Muscle of arm (tissue), 12 donors: ENCODE data around the gene SEL1L. TPM values are rescaled to one million over a fixed set of nuclear protein-coding genes. Genes with fewer than 3 reads are reported as not detected.
"Not testable (repeated sequence)": the region's sequence is repeated elsewhere in the genome, so short reads cannot be mapped to it uniquely, and the experiment has no call there.

Source experiments
- DNase-seq: peaks from one replicate; pipeline ENCODE4 v3.0.0-alpha.2; 2013
- polyA plus RNA-seq, 12 donors: library from polyadenylated mRNA; unstranded; fragments of 120-200 nt; gene quantifications; one replicate each; pipeline ENCODE4 v1.2.1, GENCODE V29; 2013; ENCODE audit not compliant: insufficient read length in 12 of 12

The SEL1L gene
- polyA plus RNA-seq, 12 donors, result 34.8 to 54.1 (median 47.6) TPM; not detected in 1

DNA sequence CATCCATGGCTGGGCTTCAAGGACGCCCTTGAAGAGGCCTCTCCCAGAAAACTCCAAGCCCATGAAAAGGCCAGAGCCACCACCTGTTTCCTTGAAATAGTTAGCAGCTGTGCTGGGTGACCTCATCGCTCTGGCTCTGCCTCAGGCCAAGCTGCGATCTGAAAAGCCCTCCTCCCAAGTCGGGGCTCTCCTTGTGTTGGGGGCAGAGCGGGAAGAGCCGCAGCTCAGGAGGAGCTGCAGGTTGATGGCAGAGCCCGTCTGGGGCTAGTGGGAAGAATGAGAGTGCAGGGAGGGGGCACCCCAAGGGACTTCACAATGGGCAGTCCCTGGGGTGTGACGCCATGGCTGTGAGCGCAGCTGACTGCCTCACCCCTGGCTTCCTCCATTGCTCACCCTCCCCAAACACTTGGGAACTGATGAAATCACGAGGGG is 83.5 kb downstream of the SEL1L start:
- peak; percentile 93 for DNase-seq

DNA sequence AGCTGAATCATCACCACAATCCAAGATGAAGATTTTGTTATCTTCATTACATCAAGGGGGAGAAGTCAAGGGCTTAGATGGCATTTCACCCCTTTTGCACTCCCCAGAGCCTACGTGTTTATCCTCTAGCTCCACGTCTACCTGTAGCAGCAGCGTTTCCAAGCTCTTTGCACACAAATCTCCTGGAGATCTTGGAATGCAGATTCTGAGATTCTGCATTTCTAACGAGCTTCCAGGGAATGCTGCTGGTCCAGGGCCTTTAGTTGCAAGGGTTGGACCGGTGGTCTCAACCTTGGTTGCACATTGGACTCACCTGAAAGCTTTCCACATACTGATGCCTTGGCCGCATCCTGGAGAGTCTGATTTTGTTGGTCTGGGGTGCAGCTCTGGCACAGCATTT is 84.1 kb downstream of the SEL1L start:
- DNase-seq, result no peak

DNA sequence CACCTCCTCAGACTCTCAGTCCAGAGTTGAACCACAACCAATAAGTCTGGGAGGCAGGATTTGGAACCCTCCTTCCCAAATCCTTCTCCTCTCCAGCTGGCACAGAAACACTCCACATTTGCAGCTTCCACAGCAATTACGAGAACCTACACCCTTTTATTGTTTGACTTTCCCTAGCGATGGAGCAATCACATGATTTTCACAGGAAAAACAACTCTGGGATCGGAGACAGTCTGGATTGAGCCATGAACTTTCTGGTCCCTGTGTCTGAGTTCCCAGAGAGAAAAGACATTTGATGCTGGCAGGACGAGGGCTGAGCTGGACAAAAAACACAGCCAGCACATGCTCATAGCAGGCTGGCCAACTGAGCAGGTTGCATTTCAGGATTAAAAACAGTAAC is 84.5 kb downstream of the SEL1L start:
- DNase-seq, result peak; percentile 88

DNA sequence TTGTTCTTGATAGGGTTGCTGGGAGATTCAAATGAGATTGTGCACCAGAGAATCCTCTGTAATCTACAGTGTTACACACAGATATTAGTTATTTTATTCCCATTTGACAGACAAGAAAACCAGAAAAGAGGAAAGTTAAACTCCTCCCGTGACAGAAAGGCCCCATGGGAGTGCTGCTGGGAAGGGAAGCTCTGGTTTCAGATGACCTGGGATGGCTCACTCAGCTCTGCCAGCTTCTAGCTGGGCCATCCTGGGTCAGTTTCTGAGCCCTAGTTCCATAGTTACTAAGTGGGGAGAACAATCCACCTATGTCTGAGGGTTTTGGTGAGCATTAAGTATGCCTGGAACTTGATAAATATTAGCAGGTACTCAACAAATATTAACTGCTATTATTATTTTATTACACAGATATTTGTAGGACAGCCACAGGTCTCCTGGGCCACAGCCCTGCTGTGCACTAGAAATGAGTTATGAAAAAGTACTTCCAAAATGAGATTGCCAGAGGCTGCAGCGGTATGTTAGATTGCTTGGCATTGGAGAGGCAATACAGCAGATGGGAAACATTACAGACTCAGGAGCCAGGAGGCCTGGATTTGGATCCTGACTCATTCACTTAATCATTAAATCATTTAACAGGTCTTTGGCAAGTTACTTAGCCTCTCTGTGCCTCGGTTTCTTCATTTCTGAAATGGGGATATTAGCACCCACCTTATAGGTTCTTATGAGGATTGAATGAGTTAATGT is 86.5 kb downstream of the SEL1L start:
- DNase-seq, result peak; percentile 56

DNA sequence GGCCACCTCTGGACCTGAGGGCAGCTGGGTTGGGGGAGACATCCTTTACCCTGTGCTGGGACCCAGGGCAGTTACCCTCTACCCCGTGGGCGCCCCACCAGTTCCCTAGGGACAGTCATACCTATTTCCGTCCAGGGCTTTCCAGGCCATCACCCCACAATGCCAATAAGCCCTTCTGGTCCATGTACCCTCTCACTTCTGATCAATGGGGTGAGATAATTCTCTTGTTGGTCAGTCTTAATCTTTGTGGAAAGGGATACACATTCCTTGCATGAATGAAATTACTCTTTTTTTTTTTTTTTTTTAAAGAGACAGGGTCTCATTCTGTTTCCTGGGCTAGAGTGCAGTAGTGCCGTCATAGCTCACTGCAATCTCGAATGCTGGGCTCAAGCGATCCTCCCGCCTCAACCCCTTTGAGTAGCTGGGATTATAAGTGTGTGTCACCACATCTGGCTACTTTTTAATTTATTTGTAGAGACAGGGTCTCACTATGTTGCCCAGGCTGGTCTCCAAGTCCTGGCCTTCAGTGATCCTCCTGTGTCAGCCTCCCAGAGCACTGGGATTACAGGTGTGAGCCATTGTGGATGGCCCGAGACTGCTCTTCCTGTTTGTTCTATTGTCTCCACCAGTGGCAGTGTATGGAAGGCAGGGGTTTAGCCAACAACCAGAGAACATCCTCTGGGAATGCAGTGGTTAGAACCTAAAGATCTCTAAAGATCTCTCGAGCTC is 87.2 kb downstream of the SEL1L start:
- DNase-seq, result no peak

DNA sequence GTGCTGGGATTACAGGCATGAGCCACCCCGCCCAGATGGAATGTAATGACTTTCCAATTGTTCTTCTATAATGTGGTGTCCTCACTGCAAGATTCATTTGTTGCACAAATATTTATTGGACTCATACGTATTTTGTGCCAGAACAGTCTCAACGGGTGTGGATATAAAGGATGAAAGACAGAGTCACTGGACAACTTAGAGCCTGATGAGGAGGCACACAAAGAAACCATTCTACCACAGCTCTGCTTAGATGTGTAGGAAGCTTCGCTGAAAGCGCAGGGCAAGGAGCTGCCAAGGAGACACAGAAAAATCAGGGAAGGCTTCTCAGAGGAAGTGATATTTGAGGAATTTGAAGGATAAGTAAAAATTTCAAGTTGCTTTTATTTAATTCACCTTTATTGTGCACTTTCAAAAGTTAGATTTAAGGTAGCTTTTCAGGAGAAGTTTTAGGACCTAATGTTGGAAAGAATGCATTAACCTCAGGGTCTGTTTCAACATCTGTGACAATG is 92.0 kb downstream of the SEL1L start:
- no peak for DNase-seq

DNA sequence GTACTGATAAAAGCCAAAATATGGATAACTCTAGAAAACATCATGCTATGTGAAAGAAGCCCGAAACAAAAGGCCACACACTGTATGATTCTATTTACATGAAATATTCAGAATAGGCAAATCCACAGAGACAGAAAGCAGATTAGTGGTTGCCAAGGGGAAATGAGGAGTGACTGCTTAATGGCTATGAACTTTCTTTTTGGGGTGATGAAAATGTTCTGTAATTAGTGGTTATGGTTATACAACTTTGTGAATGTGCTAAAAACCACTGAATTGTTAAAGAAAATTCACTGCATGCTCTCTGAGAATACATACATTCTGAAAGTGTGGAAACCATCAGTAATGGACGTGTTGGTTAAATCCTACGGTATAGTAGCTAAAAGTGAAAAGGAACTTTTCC is 93.6 kb downstream of the SEL1L start:
- no peak for DNase-seq

DNA sequence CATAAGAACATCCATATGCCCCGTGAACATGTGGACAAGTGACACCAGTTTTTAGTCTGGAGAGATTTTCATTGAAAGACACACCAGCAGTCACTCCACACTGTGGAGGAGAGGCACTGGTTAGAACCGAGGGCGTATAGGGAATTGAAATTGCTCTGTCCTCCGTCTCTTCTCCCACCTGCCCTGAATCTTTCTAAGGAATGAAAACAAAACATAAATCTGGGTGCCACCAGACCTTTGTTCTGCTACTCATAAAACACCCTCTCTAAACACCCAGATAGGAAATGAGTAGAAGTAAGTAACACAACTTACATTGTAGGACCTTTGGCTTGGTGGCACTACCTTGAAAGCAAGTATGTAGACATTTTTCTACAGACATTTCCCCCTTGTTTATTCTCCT is 96.4 kb downstream of the SEL1L start:
- DNase-seq, result no peak

DNA sequence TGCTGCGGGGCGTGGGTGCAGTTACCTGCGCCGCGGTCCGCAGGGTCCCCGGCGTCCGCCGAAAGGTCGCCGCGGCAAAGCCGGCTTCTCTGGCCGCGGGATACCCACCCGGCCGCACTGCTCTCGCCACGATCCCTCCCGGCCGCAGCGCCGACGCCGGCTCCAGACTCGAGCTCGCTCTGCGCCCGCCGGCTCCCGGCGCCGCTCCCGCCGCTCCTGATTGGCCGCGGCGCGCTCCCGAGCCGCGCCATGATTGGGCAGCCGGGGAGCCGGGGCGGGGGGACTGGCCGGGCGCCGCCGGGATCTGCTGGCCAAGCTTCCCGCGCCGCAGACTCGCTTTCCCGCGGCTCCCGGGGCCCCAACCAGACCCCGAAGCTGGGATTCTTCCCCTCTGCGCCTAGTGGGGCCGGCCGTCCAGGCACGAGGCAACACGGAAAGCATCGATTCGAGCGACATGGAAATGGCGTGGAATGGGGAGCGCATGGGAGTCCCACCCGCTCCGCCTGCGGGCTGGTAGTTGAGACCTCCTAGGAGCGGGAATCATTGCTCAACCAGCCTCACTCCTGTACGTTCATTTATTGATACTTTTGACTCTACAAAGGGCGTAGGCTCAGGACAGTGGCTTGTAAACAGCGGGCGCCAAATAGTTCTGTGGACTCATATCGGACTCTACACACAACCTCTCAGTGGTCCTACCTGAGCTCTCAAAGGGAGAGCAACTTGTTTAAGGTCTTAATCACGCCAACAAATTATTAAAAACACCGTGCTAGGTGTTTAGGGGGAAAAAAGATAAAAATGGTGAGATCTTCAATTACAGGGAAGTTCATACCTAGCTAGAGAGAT is 97.1 kb downstream of the SEL1L start:
- DNase-seq, result peak; percentile 72

DNA sequence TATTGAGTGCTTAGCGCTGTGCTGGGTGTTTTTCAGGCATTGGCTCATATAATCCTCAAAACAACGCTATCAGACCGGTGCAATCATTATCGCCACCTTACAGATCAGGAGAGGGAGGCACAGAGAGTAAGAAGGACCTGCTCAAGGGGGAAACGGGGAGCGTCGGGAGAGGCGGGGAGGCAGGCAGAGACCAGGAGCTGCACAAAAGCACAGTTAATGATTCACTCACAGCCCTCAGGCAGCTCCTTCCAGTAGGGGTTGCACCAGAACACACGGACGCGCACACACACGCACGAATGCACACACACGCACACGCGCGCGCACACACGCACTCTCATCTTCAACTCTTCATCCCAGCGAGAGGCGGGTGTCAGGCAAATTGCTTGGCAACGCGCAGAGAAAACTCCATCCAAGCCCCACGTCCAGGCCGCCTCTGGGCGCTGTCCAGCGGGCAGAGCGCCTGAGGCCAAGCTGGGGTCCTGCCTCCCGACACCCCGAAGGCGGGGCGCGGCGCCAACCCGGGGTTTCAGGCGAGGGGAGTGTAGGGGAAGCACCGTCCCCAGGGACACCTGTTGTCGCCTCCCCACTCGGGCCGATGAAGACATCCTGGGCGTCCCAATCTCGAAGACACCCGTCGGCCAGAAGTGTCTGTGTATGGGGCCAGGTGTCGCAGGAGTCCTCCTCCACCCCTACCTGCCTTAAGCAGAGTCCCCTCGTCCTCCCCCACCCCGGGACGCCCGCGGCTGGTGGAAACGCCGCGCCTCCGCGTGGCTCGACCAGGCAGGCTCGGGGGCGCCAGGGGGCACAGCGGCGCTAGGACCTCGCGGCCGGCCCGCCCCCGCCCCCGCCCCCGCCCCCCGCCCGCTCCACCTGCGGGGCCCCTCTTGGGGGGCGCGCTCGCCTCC is 98.0 kb downstream of the SEL1L start:
- peak; percentile 52 for DNase-seq

DNA sequence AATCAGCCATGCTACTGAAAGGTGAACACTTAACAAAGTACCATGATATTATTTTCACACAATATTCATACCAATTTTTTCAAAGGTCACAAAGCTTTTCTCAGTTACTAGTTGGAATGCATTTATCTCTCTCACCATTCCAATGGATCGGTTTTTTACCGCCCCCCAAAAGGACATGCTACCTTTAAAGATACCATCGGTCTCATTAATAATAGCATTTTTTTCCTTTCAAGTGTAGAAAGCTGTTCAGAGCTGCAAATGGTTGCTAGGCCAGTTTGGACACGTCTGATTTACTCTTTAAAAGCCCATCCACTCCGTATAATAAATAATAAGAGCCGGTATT is 98.6 kb downstream of the SEL1L start:
- DNase-seq, result no peak

DNA sequence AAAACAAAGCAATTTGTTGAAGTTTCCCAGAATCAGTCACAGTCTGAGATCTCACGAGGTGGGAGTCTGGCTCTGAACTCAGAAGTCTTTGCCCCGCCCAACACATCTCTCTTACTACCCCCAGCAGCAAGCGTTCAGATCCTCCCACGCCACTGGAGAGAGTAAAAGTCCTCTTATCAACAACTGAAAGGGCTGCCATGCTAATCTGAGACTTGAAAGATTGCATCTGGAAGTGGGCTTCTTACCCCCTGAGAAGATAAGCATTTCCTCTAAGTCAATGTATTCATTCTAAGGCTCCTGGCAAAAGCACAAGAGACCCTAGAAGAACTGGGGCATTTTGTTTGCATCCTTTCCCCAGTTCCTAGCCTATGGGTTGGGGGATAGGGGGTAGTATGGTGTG is 99.4 kb downstream of the SEL1L start:
- no peak for DNase-seq

DNA sequence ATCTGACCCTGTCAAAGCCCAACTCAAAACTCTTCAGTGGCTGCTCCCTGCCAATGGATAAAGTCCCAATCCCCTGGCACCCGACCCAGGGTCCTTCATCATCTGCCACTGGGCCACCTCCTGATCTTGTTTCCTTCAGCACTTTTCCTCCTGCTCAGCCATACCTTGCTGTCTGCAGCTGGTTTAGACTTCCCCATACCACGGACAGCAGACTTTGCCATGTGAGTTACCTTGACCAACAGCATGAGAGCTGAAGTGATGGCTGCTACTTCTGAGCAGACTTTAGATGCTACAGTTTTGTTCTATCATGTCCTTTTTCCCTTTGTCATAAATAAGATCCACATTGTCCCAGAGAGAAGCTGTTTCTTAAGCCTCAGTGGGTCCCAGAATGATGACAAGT is 100.3 kb downstream of the SEL1L start:
- DNase-seq, result no peak

DNA sequence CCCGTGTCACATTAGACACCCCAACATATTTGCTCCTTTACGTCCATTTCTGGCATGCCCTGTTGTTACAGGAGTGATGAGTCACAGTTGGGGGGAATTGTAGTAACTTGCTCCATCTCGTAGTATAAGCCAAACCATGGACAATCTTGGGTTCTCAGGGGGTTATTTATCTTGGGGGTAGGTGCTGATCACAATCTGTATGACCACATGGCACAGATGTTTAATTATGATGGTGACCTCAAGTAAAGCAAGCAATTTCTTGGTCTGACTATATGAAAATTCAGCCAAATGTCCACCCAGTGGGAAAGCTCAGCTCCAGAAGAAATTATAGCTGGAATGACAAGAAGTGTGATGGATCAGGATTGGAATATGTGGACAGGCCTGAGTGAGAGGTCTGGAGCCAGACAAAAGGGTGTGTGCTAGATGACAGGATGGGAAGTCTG is 101.4 kb downstream of the SEL1L start:
- DNase-seq, result peak; percentile 52

DNA sequence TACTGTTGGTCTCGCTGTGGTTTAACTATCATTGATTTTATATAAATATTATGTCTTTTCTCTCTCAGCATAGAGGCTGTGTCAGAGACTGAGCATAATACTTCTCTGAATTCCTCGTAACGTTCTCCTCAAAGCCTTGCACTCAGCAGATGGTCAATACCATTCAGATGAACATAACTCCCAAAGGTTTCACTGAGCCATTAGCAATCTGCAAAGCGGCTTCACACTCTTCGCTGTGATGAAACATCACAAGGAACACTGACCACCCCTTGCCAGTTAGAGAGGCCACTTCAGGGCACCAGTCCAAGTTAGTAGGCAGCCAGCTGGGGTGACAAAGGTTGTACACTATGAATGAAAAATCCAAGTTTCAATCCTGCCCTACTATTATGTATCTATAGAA is 103.4 kb downstream of the SEL1L start:
- DNase-seq, result no peak

DNA sequence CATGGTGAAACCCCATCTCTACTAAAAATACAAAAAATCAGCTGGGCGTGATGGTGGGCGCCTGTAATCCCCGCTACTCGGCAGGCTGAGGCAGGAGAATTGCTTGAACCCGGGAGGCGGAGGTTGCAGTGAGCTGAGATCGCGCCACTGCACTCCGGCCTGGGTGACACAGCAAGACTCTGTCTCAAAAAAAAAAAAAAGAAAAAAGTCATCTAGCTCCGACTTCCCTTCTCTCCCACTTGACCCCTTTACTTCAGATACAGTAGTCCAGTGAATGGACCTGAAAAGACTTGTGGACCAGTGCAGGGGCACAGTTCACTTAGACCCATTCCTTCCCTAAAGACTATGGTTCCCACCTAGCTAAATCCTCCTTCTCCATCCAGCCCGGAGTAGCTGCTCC is 103.9 kb downstream of the SEL1L start:
- not testable (repeated sequence) for DNase-seq

DNA sequence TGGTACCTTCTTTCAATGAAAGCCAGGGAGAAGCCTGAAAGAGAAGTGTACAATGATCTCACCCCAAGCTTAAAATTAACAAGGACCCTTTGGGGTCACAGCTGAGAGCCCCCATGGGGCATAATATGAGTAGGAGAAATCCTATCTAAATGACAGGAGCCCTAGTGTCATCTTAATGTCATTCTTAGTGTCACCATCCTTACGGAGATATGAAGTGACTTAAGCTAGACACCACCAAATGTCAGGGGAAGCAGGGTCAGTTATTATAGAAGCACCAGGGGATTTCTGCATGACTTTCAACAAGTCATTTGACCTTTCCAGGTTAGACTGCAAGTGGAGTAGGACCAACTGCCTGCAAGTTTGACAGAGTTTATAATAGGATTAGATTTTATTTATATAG is 104.6 kb downstream of the SEL1L start:
- DNase-seq, result no peak

DNA sequence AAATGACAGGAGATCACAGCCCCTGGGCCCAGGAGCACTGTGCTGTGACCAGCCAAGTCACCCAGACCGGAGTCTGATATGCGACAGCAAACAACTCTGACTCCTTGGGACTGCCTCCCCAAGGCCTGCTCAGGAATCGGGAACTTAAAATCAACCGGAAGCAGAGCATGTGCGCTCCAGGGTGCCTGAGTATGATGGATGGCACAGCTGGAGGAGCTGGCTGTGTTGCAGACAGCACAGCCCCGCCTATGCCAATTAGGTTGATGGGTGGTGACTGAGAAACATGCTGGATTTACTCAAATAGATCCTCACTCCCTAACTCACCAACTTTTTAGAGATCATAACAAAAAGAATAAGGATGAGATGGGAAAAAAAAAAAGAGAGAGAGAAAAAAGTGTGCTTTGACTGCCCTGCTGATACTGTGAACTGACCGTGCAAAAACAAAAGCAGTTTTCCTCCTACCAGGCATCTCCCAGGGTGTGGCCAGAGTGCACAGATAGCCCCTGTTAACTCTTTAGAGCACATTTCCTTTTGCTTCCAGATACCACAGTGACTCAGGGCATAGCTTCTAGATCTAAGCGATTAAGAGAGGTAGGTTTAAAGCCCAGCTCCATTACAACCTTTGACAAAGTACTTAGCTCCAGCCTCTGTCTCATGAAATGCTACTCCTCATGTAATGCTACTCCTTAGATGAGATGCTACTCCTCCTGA is 106.2 kb downstream of the SEL1L start:
- DNase-seq, result no peak

DNA sequence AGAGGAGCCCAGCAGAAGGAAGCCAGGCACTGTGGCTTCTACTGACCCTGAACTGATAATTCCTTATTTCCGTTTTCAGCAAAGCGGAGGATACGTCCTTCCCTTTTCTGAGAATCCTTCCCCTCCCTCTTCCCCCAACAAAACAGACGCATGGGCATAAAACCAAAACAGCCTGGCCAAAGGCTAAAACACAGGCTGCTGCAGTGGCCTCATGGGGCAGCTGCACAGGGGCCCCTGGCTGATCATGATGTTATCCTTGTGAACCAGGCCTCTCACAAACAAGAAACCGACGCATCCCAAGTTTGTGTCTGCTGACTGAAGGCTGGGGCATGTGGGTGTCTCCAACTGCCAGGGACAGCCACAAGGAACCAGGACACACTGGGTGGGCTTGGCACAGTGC is 110.1 kb downstream of the SEL1L start:
- DNase-seq, result peak; percentile 66
